Midbrain (tissue), 1 donor: ENCODE results near the gene C13orf46.

Experiments used
- DNase-seq: peaks from one replicate; lab custom pipeline; 2025; lab: John Stamatoyannopoulos, UW

C13orf46 gene

GRCh38 chr13:113970810-113971470 lies 2.9 kb downstream of the C13orf46 start:
- peak; percentile 23 for DNase-seq

- no peak for DNase-seq
Measured at GRCh38 chr13:113969973-113970611, 3.8 kb downstream of the C13orf46 start.

DNA sequence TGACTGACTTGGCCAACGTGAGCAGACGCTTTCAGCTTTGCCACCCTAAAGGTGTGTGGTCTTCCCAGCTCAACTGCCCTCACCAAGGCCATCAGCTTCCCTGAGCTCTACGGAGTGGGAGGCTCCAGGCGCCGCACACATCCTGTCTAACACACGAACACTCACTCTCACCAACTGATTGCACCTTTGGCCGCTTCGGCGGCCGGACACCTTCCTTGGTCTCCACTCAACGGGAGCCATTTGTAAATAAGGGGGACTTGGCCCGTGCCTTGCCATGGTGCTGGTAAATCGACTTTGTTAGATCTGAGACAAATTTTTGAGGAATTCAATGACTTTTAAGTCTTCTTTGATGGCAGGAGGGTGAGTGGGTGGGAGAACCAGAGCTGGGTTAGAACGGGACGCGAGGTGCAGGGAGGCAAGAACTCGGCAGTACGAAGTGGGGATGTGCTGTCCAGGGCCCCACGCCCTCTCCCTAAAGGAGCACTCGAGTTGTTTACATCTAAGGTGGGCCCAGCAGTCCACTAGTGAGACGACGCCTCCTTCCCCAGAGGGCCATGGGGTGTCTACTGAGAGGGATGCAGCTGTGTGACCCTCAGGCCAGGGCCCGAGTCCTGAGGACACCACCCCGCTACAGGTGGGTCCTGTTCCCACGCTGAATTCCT lies 4.4 kb downstream of the C13orf46 start:
- no peak for DNase-seq

- DNase-seq, result no peak
Measured at GRCh38 chr13:113968463-113969310, 5.2 kb downstream of the C13orf46 start.

- no peak for DNase-seq
Measured at GRCh38 chr13:113967729-113968462, 6.0 kb downstream of the C13orf46 start.

DNA sequence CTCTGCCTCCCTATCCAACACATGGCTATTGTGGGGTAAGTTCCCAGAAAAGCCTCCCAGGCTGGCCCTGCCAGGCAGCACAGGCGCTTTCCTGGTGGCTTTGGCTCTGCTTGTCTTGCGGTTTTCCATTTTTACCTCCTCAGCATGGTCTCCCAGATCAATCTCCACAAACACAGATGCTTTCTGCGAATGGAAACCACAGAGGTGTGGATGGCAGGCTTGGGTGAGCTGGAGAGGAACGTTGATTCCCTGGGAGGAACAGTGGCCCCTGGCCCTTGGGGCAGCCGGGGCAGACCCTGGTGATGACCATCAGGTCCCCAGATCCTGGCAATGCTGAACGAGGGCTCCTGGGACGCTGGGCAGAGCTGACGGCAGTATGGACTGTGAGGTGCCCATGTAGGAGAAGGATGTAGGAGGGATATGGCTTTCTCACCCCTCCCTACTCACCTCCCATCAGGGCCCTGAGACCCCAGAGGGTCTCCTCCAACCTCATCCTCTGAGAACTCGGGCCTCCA lies 6.6 kb downstream of the C13orf46 start:
- no peak for DNase-seq

DNA sequence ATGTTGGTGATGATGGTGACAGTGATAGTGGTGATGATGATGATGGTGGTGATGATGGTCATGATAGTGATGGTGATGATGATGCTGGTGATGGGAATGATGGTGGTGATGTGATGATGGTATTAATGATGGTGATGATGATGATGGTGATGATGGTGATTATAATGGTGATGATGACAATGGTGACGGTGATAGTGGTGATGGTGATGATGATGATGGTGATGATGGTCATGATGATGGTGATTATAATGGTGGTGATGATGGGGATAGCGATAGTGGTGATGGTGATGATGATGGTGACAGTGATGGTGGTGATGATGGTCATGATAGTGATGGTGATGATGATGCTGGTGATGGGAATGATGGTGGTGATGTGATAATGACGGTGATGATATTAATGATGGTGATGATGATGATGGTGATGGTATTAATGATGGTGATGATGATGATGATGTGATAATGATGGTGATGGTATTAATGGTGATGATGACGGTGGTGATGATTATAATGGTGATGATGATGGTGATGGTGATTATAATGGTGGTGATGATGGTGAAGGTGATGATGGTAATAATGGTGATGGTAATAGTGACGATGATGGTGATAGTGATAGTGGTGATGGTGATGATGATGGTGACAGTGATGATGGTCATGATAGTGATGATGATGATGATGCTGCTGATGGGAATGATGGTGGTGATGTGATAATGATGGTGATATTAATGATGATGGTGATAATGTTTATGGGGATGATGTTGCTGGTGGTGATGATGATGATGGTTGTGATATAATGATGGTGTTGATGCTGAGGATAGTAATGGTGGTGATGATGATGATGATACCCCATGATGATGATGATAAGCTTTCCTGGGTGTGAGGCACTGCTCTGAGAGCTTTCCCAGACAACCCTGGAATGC lies 7.7 kb downstream of the C13orf46 start:
- no peak for DNase-seq

DNA sequence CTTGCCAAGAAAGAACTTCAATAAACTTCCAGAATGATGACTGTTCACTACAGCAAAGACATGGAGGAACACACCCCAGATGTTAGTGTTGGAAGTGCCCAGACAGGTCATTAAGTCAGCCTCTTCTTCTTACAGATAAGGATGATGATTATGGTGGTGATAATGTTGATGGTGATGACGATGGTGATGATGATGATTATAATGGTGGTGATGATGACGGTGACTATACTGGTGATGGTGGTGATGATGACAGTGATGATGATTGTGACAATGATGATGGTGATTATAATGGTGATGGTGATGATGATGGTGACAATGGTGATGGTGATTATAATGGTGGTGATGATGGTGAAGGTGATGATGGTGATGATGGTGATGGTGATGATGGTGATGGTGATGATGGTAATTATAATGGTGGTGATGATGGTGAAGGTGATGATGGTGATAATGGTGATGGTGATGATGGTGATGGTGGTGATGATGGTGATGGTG lies 8.4 kb downstream of the C13orf46 start:
- no peak for DNase-seq

DNA sequence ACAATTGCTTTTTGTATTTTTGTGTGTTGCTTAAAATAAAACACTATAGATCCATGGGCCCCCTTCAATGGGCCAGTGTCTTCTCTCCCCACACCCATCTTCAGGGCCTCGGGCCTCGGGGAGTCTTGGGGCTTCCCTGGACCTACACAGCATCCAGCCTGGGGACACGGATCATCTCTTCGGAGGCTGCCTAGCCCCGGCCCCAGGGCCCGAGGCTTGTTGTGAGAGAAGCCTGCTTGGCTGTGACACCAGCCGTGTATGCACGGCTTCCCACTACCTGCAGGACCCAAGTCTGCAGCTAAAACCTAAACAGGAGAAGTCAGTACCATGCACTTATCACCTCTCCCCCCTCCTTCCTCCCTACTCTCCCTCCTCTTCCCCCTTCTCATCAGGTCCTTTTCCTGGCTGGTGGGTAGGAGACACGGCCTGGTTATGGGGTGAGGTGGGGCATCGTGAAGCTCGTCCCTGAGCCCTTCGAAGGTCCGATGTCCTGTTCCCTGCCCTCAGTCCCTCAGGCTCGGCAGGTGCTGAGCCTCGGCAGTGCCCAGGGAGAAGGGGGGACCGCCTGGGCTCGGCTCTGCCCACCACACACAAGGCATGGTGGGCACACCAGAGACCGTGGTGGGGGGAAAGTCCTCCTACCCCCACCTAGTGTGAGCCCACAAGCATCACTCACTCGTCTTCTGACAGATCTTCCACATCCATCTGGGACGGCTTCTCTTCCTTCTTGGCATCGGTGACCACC lies 9.5 kb downstream of the C13orf46 start:
- no peak for DNase-seq

DNA sequence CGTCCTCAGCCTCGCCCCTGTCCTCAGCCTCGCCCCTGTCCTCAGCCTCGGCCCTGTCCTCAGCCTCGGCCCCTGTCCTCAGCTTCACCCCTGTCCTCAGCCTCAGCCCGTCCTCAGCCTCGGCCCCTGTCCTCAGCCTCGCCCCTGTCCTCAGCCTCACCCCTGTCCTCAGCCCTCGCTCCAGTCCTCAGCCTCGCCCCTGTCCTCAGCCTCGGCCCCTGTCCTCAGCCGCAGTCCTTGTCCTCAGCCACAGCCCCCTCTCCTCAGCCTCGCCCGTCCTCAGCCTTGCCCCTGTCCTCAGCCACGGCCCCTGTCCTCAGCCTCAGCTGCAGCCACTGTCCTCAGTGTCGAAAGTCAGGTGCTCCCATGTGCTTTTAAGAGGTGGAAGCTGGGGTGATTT lies 10.5 kb downstream of the C13orf46 start:
- DNase-seq, result no peak

GRCh38 chr13:113962975-113963374 lies 10.9 kb downstream of the C13orf46 start:
- DNase-seq, result no peak

DNA sequence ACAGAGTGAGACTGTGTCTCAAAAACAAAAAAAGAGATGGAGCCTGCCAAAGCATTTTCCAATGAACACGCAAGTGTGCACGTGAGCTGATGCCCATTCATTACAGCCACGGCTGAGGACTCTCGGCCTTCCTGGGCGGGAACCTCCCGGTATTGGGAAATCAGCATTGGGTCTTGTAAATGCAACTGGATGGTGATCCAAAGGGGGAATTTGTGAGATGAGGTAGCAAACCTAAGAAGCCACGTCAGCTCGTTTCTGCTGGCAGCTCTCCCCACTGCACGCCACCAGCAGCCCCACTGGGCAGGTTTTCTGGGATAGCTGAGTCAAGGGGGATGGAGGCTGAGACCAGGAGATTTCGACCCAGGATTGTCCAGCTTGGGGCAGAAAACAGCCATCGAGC lies 11.5 kb downstream of the C13orf46 start:
- DNase-seq, result no peak

DNA sequence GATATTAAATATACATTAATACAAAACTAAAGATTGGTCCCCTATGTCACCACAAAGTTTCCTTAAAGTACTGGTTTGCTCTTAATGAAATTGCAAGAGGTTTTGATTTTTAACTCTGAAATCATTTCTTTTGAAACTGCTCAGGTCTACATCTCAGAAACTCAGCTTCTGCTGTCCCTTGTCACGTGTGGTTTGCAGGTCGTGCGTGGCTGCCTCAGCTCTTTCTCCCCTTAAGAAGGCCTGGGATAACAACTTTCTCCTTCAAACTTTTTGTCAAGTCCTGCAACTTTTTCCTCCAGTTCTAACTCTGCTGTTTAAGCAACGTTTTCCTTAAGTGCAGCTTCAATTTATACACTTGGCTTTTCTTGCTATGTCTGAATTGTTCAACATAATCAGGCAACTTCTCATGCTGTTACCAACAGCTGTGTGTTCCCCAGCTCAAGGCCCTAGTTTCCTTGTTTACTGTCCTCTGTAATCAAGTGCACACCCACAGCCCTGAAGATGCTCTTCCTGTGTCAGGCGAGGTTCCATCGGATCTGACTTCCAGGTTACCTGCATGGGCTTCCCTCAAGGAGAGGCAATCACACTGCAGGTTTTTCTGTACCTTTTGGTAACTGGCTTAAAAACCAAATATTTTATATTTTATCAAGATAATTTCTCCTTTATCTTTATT lies 13.5 kb downstream of the C13orf46 start:
- DNase-seq, result no peak

DNA sequence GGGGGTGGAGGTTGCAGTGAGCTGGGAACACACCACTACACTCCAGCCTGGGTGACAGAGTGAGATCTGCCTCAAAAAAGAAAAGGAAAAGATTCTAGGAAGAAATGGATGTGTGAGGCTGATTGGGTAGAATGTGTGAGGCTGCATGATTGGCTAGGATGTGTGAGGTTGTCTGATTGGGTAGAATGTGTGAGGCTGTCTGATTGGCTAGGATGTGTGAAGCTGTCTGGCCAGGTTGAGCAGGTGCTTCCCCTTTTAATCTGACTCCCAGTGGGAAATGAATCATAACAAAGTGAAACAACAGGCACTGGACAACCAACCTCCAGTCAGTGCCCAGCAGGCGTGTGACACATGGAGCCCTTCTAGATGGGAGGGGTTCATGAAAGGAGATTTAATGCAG lies 14.7 kb downstream of the C13orf46 start:
- DNase-seq, result no peak

DNA sequence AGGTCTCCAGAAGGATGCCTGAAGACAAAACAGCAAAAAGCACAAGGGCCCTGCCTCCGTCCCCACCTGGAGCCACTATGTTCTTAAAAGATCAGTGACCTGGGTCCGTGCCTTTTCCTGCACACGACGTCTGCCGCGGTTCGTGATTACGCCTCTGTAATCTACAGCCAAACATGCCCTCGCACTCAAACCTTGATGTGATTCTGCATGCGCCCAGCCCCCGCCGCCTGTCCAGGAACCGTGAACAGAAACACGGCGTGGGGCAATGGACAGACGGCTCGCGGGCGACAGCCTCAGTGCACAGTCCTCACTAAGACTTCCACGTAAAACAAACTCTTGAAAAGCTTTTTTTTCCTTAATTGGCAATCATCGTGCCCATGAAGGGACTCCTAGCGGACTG lies 15.5 kb downstream of the C13orf46 start:
- DNase-seq, result no peak

DNA sequence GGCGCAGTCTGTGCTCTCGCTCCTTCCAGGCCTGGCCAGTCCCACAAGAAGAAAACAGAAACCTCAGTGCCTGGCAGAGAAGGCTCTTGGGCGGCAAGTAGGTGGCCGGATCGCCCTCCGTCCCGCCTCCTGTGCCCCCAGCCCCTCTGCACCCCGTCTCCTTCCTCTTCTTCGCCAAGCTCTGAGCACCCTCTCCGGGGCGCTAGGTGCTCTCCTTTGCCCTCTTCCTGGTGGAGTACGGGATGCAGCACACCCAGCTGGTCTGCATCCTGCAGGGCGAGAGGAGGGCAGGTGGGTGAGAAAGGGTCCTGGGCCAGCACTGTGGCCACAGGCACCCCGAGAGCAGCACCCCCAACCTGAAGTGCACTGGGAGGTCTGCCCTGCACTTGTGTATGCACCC lies 17.3 kb downstream of the C13orf46 start:
- no peak for DNase-seq

GRCh38 chr13:113955691-113956090 lies 18.2 kb downstream of the C13orf46 start:
- no peak for DNase-seq

DNA sequence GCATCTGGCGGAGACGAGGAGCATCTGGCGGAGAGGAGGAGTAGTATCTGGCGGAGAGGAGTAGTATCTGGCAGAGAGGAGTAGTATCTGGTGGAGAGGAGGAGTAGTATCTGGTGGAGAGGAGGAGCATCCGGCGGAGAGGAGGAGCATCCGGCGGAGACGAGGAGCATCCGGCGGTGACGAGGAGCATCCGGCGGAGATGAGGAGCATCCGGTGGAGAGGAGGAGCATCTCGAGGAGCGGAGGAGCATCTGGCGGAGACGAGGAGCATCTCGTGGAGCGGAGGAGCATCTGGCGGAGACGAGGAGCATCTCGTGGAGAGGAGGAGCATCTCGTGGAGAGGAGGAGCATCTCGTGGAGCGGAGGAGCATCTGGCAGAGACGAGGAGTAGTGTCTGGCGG lies 18.6 kb downstream of the C13orf46 start:
- no peak for DNase-seq
